Thyroid gland (tissue), 4 donors: ENCODE data around the gene EPN1.
A peak's percentile ranks its signal among the peaks of the same experiment; 100 is the strongest.

ENCODE experiments used
- CTCF ChIP-seq, 6 experiments: fragments of 200-600 bp in 3 of 6; fragments of 450-650 bp in 3 of 6; sonication (generic) in 3 of 6; IDR thresholded peaks; one replicate each; pipeline ENCODE4 v1.5.1; 2016 to 2019; ENCODE audit warnings: antibody characterized with exemption in 6 of 6, mild to moderate bottlenecking in 2 of 6, inconsistent platforms in 1 of 6, moderate library complexity in 1 of 6
- POLR2A ChIP-seq, 2 donors: fragments of 450-650 bp; IDR thresholded peaks; one replicate each; pipeline ENCODE4 v1.6.1; 2017; ENCODE audit warnings: antibody characterized with exemption in 2 of 2, mild to moderate bottlenecking in 2 of 2, moderate library complexity in 1 of 2

GRCh38 chr19:55638864-55639359 is 36.1 kb upstream of the EPN1 start:
- TF ChIP-seq CTCF (IDR thresholded peaks at IDR 0.05) (peak in 1 of 6 experiments; percentile 28), POLR2A (IDR thresholded peaks at IDR 0.05) (no peak)
